Vagina (tissue), 2 donors: Measurements from ENCODE around the gene CLEC16A.

ENCODE experiments used
- POLR2A ChIP-seq, 2 donors: fragments of 450-650 bp; IDR thresholded peaks; one replicate each; pipeline ENCODE4 v1.6.1; 2017; ENCODE audit warnings: antibody characterized with exemption in 2 of 2, mild to moderate bottlenecking in 2 of 2, moderate library complexity in 2 of 2
- POLR2AphosphoS5 ChIP-seq, 2 donors: sonication (generic); formaldehyde crosslinking; IDR thresholded peaks; one replicate each; pipeline ENCODE4 v1.9.0; 2017; ENCODE audit warnings: antibody characterized with exemption in 2 of 2, mild to moderate bottlenecking in 2 of 2, low read depth in 1 of 2; ENCODE audit not compliant: insufficient read depth in 1 of 2
- TF ChIP-seq, protein P1 (sequence below), 3 experiments: fragments of 450-650 bp in 2 of 3; fragments of 200-600 bp in 1 of 3; sonication (generic) in 1 of 3; IDR thresholded peaks; one replicate each; pipeline ENCODE4 v1.5.1; 2017 to 2019; ENCODE audit warnings: antibody characterized with exemption in 3 of 3, mild to moderate bottlenecking in 2 of 3, moderate library complexity in 2 of 3

DNA sequence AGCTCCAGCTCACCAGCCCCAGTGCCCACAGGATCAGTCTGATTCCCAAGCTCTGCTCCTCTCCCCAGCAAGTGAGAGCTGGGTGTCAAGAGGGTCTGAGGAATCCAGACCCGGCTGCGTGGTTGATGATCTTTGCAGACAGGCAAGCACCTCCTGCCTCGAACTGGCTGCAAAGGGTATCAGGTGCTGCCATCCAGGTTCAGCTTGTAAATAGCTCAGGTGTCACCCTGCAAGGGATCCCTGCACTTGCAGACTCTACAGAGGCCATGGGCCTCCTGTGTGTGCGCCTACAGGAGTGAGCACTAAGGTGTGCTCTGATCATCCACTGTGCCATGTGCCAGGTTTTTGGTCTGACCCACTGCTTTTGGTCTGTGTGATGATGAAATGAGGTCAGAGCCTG is 18.3 kb upstream of the CLEC16A start:
- no peak for TF ChIP-seq POLR2A (IDR thresholded peaks at IDR 0.05)
- TF ChIP-seq, protein P1, sequence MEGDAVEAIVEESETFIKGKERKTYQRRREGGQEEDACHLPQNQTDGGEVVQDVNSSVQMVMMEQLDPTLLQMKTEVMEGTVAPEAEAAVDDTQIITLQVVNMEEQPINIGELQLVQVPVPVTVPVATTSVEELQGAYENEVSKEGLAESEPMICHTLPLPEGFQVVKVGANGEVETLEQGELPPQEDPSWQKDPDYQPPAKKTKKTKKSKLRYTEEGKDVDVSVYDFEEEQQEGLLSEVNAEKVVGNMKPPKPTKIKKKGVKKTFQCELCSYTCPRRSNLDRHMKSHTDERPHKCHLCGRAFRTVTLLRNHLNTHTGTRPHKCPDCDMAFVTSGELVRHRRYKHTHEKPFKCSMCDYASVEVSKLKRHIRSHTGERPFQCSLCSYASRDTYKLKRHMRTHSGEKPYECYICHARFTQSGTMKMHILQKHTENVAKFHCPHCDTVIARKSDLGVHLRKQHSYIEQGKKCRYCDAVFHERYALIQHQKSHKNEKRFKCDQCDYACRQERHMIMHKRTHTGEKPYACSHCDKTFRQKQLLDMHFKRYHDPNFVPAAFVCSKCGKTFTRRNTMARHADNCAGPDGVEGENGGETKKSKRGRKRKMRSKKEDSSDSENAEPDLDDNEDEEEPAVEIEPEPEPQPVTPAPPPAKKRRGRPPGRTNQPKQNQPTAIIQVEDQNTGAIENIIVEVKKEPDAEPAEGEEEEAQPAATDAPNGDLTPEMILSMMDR (IDR thresholded peaks at IDR 0.05), result no peak
- TF ChIP-seq POLR2AphosphoS5 (IDR thresholded peaks at IDR 0.05; ENCODE audit: insufficient read depth in 1 of 2, low read depth in 1 of 2), result no peak
